Measurements from ENCODE around the gene SNTB2. TPM values are rescaled to one million over a fixed set of nuclear protein-coding genes. Genes with fewer than 3 reads are reported as not detected.

The SNTB2 gene
- total and polyA plus RNA-seq, 2 of the 13 experiments (the other 11 are each of a cell fraction or from before 2014, with no cell fraction given): 11.5 to 19.2 TPM

DNA sequence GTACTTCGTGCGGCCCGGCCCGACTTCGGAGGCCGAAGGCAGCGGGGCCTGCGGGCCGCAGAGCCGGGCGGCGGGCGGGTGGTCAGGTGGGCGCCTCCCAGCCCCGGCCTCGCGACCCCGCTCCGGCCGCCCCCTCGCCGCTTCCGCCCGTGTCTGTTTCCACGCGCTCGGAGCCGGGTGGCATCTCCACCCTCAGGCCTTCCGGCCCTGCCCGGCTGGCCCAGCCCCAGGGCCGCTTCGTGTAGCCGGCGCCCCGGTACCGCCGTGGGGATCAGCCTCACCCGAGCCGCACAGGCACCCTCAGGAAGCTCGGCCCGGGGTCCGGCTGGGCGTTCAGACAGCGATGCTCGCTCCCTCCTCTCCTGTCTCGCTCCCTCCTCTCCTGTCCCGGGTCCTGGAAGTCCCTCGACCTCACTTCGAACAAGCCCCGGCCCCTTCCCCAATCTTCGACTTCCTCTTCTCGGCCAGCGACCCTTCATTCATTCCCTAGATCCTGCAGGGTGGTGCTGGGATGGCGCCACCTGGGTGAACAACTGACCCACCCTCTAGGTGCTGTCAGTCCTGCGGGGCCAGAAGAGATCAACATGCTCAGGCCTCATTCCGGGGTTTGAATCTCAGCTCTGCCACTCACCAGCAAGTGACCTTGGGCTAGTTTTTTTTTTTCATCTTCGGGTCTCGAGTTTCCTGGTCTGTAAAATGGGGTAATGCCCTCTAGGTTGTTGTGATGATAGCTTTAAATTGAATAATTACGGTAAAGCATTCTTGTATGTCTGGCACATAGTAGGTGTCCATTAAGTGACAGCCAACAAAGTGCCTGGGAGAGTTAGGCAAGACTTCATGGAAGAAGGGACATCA lies 124.8 kb downstream of the SNTB2 start (continued):
- TF ChIP-seq, protein P1, sequence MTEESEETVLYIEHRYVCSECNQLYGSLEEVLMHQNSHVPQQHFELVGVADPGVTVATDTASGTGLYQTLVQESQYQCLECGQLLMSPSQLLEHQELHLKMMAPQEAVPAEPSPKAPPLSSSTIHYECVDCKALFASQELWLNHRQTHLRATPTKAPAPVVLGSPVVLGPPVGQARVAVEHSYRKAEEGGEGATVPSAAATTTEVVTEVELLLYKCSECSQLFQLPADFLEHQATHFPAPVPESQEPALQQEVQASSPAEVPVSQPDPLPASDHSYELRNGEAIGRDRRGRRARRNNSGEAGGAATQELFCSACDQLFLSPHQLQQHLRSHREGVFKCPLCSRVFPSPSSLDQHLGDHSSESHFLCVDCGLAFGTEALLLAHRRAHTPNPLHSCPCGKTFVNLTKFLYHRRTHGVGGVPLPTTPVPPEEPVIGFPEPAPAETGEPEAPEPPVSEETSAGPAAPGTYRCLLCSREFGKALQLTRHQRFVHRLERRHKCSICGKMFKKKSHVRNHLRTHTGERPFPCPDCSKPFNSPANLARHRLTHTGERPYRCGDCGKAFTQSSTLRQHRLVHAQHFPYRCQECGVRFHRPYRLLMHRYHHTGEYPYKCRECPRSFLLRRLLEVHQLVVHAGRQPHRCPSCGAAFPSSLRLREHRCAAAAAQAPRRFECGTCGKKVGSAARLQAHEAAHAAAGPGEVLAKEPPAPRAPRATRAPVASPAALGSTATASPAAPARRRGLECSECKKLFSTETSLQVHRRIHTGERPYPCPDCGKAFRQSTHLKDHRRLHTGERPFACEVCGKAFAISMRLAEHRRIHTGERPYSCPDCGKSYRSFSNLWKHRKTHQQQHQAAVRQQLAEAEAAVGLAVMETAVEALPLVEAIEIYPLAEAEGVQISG (CRISPR knock-in tag; IDR thresholded peaks at IDR 0.05): peak; percentile 86
- TF ChIP-seq ZNF777 (CRISPR knock-in tag; IDR thresholded peaks at IDR 0.05) (peak; percentile 48; the same call in 1 of the 2 replicates), ADNP (CRISPR knock-in tag; IDR thresholded peaks at IDR 0.05) (peak; percentile 73; the same call in 1 of the 2 replicates), NFKB2 (CRISPR knock-in tag; IDR thresholded peaks at IDR 0.05; ENCODE audit: borderline replicate concordance) (peak; percentile 69), ZNF30 (CRISPR knock-in tag; IDR thresholded peaks at IDR 0.05) (0 out of 2 replicates have a peak, but pooled peaks have one; percentile 84), KLF6 (CRISPR knock-in tag; IDR thresholded peaks at IDR 0.05) (peak; percentile 33; the same call in 1 of the 2 replicates), HMG20A (CRISPR knock-in tag; IDR thresholded peaks at IDR 0.05; ENCODE audit: borderline replicate concordance) (no peak), PHF20 (CRISPR knock-in tag; IDR thresholded peaks at IDR 0.05) (0 out of 2 replicates have a peak, but pooled peaks have one; percentile 8), ZNF510 (CRISPR knock-in tag; IDR thresholded peaks at IDR 0.05; ENCODE audit: low read depth) (peak; percentile 64; the same call in 1 of the 2 replicates), ZNF616 (CRISPR knock-in tag; IDR thresholded peaks at IDR 0.05; ENCODE audit: low read depth) (no peak), MAF1 (CRISPR knock-in tag; IDR thresholded peaks at IDR 0.05; ENCODE audit: borderline replicate concordance) (no peak), SMARCC2 (IDR thresholded peaks at IDR 0.05) (no peak), ZNF143 (CRISPR knock-in tag; IDR thresholded peaks at IDR 0.05) (peak; percentile 58; the same call in 1 of the 2 replicates), ZNF619 (CRISPR knock-in tag; IDR thresholded peaks at IDR 0.05) (no peak), ZNF20 (CRISPR knock-in tag; IDR thresholded peaks at IDR 0.05) (0 out of 2 replicates have a peak, but pooled peaks have one; percentile 52), HOXA5 (CRISPR knock-in tag; IDR thresholded peaks at IDR 0.05) (peak; percentile 77; the same call in 1 of the 2 replicates), HES4 (CRISPR knock-in tag; IDR thresholded peaks at IDR 0.05; ENCODE audit: borderline replicate concordance) (peak; percentile 82; the same call in 1 of the 2 replicates), MED1 (CRISPR knock-in tag; IDR thresholded peaks at IDR 0.05) (peak; percentile 44; the same call in 1 of the 2 replicates)
- TF ChIP-seq, protein P2, sequence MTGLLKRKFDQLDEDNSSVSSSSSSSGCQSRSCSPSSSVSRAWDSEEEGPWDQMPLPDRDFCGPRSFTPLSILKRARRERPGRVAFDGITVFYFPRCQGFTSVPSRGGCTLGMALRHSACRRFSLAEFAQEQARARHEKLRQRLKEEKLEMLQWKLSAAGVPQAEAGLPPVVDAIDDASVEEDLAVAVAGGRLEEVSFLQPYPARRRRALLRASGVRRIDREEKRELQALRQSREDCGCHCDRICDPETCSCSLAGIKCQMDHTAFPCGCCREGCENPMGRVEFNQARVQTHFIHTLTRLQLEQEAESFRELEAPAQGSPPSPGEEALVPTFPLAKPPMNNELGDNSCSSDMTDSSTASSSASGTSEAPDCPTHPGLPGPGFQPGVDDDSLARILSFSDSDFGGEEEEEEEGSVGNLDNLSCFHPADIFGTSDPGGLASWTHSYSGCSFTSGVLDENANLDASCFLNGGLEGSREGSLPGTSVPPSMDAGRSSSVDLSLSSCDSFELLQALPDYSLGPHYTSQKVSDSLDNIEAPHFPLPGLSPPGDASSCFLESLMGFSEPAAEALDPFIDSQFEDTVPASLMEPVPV (CRISPR knock-in tag; IDR thresholded peaks at IDR 0.05): 0 out of 2 replicates have a peak, but pooled peaks have one; percentile 45
- TF ChIP-seq, protein P3, sequence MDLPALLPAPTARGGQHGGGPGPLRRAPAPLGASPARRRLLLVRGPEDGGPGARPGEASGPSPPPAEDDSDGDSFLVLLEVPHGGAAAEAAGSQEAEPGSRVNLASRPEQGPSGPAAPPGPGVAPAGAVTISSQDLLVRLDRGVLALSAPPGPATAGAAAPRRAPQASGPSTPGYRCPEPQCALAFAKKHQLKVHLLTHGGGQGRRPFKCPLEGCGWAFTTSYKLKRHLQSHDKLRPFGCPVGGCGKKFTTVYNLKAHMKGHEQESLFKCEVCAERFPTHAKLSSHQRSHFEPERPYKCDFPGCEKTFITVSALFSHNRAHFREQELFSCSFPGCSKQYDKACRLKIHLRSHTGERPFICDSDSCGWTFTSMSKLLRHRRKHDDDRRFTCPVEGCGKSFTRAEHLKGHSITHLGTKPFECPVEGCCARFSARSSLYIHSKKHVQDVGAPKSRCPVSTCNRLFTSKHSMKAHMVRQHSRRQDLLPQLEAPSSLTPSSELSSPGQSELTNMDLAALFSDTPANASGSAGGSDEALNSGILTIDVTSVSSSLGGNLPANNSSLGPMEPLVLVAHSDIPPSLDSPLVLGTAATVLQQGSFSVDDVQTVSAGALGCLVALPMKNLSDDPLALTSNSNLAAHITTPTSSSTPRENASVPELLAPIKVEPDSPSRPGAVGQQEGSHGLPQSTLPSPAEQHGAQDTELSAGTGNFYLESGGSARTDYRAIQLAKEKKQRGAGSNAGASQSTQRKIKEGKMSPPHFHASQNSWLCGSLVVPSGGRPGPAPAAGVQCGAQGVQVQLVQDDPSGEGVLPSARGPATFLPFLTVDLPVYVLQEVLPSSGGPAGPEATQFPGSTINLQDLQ (CRISPR knock-in tag; IDR thresholded peaks at IDR 0.05): peak; percentile 75; the same call in 1 of the 2 replicates
